ENCODE measurements around the gene TCTA.

TCTA gene

DNA sequence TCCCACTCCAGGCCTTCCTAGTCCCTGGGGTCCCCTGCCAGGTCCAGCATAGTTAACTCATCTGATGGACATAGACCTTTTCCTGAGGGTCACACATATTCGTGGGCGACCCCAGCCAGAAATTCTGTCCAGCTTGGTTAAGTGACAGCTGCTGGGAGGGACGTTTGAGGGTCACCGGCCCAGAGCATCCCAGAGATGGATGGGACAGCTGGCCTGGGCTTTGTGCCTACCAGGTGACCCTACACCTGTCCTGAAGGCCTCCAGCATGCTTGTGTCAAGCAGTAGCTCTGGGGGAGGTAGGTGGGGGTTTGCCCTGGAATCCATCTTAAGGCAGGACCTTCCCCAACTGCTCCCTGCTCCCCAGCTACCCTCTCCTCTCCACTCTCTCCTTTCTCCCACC lies 48.7 kb downstream of the TCTA start:
- no peak for DNase-seq (ENCODE audit: low read depth in 2 of 2)

DNA sequence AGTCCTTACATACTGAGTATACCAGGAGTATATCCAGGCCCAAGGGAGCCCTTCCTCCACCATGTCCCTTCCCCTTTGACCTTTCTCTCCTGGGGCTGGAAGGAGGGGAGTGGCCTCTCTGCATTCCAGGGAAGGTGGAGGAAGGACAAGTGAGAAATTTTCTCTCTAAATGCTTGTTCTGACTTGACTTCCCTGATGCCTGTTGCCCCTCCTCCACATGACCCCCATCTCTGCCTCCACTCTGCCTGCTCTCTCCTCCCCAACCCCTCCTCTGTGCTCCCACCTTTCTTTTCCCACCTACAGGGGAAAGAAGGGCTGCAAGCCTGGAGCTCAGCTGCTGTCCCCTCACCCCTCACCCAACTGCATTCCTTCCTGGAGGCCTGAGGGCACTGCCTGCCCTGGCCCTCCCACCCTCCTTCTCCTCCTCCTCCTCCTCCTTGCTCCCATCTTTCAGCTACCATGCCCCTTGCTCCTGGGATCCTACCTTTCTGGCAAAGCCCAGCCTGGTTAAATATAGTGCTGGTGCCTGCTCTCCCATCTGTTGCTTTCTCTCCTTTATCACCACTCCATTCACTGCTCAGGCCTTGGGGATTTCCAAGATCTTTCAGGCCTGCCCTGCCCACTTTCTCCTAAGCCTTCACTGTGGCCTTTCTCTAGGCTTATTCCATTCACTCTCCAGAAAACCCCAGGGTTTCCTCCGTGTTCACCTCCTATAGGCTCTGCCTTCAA lies 49.4 kb downstream of the TCTA start:
- no peak for DNase-seq (ENCODE audit: low read depth in 2 of 2)

DNA sequence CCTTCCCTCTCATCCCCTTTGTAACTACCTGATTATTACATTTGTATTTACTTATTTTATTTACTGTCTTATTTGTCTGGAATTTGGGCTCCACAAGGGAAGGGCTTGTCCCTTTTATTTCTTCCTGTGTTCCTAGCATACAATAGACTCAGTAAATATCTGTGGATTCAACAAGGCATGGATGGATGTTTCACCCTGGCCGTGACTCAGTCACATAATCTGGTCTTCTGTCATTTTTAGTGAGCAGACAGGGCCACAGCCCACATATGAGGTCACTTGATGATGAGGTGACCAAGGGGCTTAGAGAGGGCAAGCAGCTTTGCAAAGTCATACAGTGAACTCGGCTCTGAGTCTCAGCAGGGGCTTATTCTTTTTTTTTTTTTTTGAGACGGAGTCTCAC lies 50.0 kb downstream of the TCTA start:
- no peak for DNase-seq (ENCODE audit: low read depth in 2 of 2)

DNA sequence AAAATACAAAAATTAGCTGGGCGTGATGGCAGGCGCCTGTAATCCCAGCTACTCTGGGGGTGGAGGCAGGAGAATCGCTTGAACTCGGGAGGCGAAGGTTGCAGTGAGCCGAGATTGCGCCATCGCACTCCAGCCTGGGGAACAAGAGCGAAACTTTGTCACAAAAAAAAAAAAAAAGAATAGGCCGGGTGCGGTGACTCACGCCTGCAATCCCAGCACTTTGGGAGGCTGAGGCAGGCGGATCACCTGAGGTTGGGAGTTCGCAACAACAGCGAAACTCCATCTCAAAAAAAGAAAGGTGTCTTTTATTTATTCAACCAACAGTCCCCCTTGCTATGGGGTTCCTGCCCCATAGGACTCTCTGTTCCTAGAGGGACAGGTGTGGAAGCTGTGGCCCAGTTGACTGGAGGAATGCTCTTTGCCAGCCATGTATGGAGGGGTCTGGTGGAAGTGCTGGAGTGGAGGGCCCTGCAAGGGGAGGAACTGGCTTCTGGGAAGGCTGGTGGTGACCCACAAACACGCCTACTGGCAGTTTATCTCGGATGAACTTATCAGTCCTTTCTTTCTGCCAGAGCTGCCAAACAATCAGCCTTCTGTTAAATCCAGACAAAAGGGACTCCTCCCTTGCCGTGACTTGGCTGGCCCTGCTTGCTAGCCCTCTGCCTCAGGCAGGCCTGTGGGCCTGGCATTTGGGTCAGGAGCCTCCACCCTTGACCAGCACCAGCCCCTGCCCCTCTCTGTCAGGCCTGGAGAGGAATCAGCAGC lies 53.2 kb downstream of the TCTA start:
- DNase-seq (ENCODE audit: low read depth in 2 of 2): no peak
